HepG2 (cell line): ENCODE measurements around the gene CHMP2B. TPM values are rescaled to one million over a fixed set of nuclear protein-coding genes. Genes with fewer than 3 reads are reported as not detected.
A peak's percentile ranks its signal among the peaks of the same experiment; 100 is the strongest.

Experiments
- ATF1 ChIP-seq: IDR thresholded peaks from 2 replicates; pipeline ENCODE4 v1.6.1; 2016; ENCODE audit warnings: mild to moderate bottlenecking, control low read depth
- CEBPB ChIP-seq: IDR thresholded peaks from 2 replicates; pipeline ENCODE4 v1.6.1; 2011; ENCODE audit warnings: low read depth, low read length, improper control_type of control experiment, borderline replicate concordance
- MAF1 ChIP-seq: sonication (generic); formaldehyde crosslinking; IDR thresholded peaks from 2 replicates; pipeline ENCODE4 v1.5.0; 2020; ENCODE audit warnings: missing genetic modification reagents, borderline replicate concordance
- PTBP1 ChIP-seq: fragments of 200-400 bp; formaldehyde crosslinking; IDR thresholded peaks from 2 replicates; pipeline ENCODE4 v1.6.1; 2018; ENCODE audit warnings: low read length, low read depth; ENCODE audit not compliant: poor library complexity, severe bottlenecking
- RARG ChIP-seq: sonication (generic); formaldehyde crosslinking; IDR thresholded peaks from 2 replicates; pipeline ENCODE4 v1.4.0; 2020; ENCODE audit warnings: low read depth, mild to moderate bottlenecking, missing genetic modification reagents
- ZNF430 ChIP-seq: sonication (generic); formaldehyde crosslinking; IDR thresholded peaks from 2 replicates; pipeline ENCODE4 v1.9.0; 2021; ENCODE audit warnings: mild to moderate bottlenecking, missing genetic modification reagents
- ZNF451 ChIP-seq: sonication (generic); formaldehyde crosslinking; IDR thresholded peaks from 2 replicates; pipeline ENCODE4 v1.5.0; 2020; ENCODE audit warnings: mild to moderate bottlenecking, missing genetic modification reagents
- polyA plus RNA-seq, 8 experiments: library from polyadenylated mRNA; depleted of rRNA in 3 of 8; stranded (reverse) in 7 of 8; unstranded in 1 of 8; fragments of >200 nt; fragmentation: Illumina TruSeq in 4 of 8; extraction: Trizol in 4 of 8; gene quantifications; 2 replicates each; pipeline versions ENCODE4 v1.2.1 to v1.2.3, GENCODE V29; 2011 to 2016; ENCODE audit warnings: low read depth in 4 of 8, missing spikeins in 1 of 8, mixed read lengths in 1 of 8; ENCODE audit not compliant: insufficient read depth in 1 of 8
- total RNA-seq, 5 experiments: library from RNA; depleted of rRNA; stranded (reverse); fragments of >200 nt; fragmentation: Illumina TruSeq; extraction: Trizol; gene quantifications; 2 replicates each; pipeline ENCODE4 v1.2.3, GENCODE V29; 2016; ENCODE audit warnings: low read depth in 1 of 5
- TF ChIP-seq, protein P1 (sequence below): sonication (generic); formaldehyde crosslinking; IDR thresholded peaks from 2 replicates; pipeline ENCODE4 v1.5.0; 2020; ENCODE audit warnings: missing genetic modification reagents
- TF ChIP-seq, protein P2 (sequence below), 2 experiments: fragments of 450-650 bp in 1 of 2; sonication (generic) in 1 of 2; formaldehyde crosslinking; IDR thresholded peaks; 2 replicates each; pipeline versions ENCODE4 v1.5.0 to v1.8.0; 2020 to 2022; ENCODE audit warnings: mild to moderate bottlenecking in 1 of 2, missing genetic modification reagents in 1 of 2
- TF ChIP-seq, protein P3 (sequence below): sonication (generic); formaldehyde crosslinking; IDR thresholded peaks from 2 replicates; pipeline ENCODE4 v1.8.0; 2022; ENCODE audit warnings: low read depth, missing genetic modification reagents
- TF ChIP-seq, protein P4 (sequence below): sonication (generic); formaldehyde crosslinking; IDR thresholded peaks from 2 replicates; pipeline ENCODE4 v1.5.0; 2020; ENCODE audit warnings: missing genetic modification reagents, mild to moderate bottlenecking, borderline replicate concordance
- TF ChIP-seq, protein P5 (sequence below): sonication (generic); formaldehyde crosslinking; IDR thresholded peaks from 2 replicates; pipeline ENCODE4 v1.5.0; 2020; ENCODE audit warnings: missing genetic modification reagents
- TF ChIP-seq, protein P6 (sequence below): sonication (generic); formaldehyde crosslinking; IDR thresholded peaks from 2 replicates; pipeline ENCODE4 v1.5.1; 2020; ENCODE audit warnings: missing genetic modification reagents, mild to moderate bottlenecking, borderline replicate concordance
- TF ChIP-seq, protein P7 (sequence below): sonication (generic); formaldehyde crosslinking; IDR thresholded peaks from 2 replicates; pipeline ENCODE4 v1.4.0; 2020; ENCODE audit warnings: missing genetic modification reagents

Gene CHMP2B
- total and polyA plus RNA-seq, 2 of the 13 experiments (the other 11 are each of a cell fraction or from before 2014, with no cell fraction given), result 6.9 to 33.5 TPM

DNA sequence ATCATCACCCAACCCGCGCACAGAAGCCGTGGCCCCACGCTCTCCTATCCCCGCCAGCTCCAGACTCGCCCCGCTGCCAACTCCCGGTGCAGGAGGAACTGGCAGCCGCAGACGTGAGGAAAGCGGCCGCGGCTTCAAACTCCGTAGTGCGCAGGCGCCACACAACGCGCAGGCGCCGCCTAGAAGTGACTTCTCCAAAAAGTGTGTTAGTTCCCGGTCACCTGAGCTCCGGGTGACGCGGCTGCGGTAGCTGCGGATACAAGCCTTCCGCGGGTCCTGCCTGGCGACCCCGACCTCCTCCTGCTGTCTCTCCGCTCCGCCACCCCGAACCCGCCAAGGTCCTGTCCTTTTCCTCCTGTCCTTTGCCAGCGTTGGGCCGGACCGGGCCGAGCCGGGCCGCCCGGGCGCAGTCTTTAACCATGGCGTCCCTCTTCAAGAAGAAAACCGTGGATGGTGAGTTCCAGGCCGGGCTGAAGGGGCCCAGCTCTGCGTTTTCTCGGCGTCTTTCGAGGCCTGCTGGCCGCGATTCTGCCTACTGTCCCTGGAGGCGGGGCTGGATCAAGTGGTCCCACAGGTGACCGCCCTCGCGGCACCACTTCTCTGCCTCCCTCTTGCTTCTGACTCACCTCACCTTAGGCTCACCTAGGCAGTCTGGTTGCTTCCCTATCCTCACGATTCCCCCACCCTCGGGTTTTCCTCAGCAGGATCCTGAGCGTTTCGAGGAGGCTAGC lies at the start of gene CHMP2B (continued):
- TF ChIP-seq, protein P1, sequence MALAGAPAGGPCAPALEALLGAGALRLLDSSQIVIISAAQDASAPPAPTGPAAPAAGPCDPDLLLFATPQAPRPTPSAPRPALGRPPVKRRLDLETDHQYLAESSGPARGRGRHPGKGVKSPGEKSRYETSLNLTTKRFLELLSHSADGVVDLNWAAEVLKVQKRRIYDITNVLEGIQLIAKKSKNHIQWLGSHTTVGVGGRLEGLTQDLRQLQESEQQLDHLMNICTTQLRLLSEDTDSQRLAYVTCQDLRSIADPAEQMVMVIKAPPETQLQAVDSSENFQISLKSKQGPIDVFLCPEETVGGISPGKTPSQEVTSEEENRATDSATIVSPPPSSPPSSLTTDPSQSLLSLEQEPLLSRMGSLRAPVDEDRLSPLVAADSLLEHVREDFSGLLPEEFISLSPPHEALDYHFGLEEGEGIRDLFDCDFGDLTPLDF (CRISPR knock-in tag), result peak; percentile 46; the same call in 1 of the 2 replicates
- TF ChIP-seq, protein P2, sequence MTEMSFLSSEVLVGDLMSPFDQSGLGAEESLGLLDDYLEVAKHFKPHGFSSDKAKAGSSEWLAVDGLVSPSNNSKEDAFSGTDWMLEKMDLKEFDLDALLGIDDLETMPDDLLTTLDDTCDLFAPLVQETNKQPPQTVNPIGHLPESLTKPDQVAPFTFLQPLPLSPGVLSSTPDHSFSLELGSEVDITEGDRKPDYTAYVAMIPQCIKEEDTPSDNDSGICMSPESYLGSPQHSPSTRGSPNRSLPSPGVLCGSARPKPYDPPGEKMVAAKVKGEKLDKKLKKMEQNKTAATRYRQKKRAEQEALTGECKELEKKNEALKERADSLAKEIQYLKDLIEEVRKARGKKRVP (CRISPR knock-in tag; IDR thresholded peaks at IDR 0.05), result 0 out of 4 replicates have a peak, but pooled peaks of 1 of the 2 experiments have one; percentile 48
- TF ChIP-seq, protein P3, sequence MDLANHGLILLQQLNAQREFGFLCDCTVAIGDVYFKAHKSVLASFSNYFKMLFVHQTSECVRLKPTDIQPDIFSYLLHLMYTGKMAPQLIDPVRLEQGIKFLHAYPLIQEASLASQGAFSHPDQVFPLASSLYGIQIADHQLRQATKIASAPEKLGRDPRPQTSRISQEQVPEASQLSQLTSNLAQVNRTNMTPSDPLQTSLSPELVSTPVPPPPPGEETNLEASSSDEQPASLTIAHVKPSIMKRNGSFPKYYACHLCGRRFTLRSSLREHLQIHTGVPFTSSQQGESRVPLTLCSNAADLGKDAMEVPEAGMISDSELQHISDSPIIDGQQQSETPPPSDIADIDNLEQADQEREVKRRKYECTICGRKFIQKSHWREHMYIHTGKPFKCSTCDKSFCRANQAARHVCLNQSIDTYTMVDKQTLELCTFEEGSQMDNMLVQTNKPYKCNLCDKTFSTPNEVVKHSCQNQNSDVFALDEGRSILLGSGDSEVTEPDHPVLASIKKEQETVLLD (CRISPR knock-in tag), result 0 out of 2 replicates have a peak, but pooled peaks have one; percentile 33
- TF ChIP-seq, protein P4, sequence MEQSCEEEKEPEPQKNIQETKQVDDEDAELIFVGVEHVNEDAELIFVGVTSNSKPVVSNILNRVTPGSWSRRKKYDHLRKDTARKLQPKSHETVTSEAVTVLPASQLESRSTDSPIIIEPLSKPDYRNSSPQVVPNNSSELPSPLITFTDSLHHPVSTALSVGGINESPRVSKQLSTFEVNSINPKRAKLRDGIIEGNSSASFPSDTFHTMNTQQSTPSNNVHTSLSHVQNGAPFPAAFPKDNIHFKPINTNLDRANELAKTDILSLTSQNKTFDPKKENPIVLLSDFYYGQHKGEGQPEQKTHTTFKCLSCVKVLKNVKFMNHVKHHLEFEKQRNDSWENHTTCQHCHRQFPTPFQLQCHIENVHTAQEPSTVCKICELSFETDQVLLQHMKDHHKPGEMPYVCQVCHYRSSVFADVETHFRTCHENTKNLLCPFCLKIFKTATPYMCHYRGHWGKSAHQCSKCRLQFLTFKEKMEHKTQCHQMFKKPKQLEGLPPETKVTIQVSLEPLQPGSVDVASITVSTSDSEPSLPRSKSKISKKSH, result no peak
- no peak for TF ChIP-seq RARG
- no peak for TF ChIP-seq MAF1 (CRISPR knock-in tag)
- TF ChIP-seq, protein P5, sequence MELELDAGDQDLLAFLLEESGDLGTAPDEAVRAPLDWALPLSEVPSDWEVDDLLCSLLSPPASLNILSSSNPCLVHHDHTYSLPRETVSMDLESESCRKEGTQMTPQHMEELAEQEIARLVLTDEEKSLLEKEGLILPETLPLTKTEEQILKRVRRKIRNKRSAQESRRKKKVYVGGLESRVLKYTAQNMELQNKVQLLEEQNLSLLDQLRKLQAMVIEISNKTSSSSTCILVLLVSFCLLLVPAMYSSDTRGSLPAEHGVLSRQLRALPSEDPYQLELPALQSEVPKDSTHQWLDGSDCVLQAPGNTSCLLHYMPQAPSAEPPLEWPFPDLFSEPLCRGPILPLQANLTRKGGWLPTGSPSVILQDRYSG, result no peak
- no peak for TF ChIP-seq PTBP1
- peak; percentile 21; the same call in 1 of the 2 replicates for TF ChIP-seq ATF1 (CRISPR knock-in tag)
- 0 out of 2 replicates have a peak, but pooled peaks have one; percentile 18 for TF ChIP-seq ZNF451
- TF ChIP-seq, protein P6, sequence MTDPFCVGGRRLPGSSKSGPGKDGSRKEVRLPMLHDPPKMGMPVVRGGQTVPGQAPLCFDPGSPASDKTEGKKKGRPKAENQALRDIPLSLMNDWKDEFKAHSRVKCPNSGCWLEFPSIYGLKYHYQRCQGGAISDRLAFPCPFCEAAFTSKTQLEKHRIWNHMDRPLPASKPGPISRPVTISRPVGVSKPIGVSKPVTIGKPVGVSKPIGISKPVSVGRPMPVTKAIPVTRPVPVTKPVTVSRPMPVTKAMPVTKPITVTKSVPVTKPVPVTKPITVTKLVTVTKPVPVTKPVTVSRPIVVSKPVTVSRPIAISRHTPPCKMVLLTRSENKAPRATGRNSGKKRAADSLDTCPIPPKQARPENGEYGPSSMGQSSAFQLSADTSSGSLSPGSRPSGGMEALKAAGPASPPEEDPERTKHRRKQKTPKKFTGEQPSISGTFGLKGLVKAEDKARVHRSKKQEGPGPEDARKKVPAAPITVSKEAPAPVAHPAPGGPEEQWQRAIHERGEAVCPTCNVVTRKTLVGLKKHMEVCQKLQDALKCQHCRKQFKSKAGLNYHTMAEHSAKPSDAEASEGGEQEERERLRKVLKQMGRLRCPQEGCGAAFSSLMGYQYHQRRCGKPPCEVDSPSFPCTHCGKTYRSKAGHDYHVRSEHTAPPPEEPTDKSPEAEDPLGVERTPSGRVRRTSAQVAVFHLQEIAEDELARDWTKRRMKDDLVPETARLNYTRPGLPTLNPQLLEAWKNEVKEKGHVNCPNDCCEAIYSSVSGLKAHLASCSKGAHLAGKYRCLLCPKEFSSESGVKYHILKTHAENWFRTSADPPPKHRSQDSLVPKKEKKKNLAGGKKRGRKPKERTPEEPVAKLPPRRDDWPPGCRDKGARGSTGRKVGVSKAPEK, result no peak
- no peak for TF ChIP-seq CEBPB
- TF ChIP-seq, protein P7, sequence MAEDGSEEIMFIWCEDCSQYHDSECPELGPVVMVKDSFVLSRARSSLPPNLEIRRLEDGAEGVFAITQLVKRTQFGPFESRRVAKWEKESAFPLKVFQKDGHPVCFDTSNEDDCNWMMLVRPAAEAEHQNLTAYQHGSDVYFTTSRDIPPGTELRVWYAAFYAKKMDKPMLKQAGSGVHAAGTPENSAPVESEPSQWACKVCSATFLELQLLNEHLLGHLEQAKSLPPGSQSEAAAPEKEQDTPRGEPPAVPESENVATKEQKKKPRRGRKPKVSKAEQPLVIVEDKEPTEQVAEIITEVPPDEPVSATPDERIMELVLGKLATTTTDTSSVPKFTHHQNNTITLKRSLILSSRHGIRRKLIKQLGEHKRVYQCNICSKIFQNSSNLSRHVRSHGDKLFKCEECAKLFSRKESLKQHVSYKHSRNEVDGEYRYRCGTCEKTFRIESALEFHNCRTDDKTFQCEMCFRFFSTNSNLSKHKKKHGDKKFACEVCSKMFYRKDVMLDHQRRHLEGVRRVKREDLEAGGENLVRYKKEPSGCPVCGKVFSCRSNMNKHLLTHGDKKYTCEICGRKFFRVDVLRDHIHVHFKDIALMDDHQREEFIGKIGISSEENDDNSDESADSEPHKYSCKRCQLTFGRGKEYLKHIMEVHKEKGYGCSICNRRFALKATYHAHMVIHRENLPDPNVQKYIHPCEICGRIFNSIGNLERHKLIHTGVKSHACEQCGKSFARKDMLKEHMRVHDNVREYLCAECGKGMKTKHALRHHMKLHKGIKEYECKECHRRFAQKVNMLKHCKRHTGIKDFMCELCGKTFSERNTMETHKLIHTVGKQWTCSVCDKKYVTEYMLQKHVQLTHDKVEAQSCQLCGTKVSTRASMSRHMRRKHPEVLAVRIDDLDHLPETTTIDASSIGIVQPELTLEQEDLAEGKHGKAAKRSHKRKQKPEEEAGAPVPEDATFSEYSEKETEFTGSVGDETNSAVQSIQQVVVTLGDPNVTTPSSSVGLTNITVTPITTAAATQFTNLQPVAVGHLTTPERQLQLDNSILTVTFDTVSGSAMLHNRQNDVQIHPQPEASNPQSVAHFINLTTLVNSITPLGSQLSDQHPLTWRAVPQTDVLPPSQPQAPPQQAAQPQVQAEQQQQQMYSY (CRISPR knock-in tag), result no peak
- TF ChIP-seq ZNF430 (CRISPR knock-in tag), result 0 out of 2 replicates have a peak, but pooled peaks have one; percentile 31
